GM19023 (cell line): ENCODE data around the gene CCN5.
"Not testable (repeated sequence)": the region's sequence is repeated elsewhere in the genome, so short reads cannot be mapped to it uniquely, and the experiment has no call there.

ENCODE experiments used
- ATAC-seq: cut with Tn5 transposase; IDR thresholded peaks from one replicate; pipeline ENCODE4 v1.9.1; 2021; ENCODE audit warnings: mild to moderate bottlenecking, moderate library complexity; ENCODE audit not compliant: unreplicated experiment

Gene CCN5

DNA sequence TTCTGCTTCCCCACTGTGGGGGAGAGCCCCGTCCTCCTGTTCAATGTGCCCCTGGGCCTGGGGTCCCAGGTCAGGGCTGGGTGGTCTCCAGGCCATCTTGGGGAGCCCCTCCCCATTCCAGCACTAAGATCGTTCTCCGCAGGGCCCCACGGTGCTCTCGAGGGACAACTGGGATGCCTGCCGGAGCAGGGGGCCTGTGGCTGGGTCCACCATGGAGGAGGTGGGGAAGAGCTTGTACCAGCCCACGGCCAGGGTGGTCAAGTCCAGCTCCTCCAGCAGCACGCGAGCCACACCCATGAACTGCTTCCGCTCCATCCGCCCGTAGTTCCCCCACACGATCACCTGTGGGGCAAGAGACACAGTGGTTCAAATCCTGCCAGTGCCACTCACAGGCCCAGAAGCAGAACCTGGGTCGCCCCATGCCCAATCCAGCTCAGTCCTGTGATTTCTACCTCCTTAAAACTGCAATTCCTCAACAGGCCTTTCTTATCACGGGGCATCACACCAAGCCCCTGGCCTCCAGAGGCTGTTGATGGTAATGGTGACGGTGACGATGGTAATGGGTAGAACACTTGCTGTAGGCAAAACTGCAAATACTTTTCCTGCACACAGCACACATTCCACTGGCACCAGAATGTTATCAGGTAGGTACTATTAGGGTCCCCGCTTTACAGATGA lies 41.0 kb downstream of the CCN5 start:
- ATAC-seq, result no peak

DNA sequence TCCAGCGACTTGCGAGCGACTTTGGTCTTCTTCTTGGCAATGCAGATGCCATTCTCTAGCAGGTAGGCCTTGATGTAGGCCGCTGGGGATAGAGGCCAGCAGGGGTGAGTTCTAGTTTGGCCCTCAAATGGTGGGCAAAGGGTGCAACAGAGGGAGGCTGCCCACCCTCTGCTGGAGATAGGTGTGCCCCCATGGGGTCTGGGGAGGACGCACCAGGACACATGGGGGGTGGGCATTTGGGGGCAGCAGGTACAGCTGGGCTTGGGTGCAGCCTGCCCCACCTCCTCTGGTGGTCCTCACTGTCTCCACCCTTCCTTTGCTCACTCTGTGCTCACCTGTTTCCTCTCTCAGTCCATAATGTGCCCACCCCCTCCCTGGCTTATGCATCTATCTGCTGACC lies 41.8 kb downstream of the CCN5 start:
- no peak for ATAC-seq

DNA sequence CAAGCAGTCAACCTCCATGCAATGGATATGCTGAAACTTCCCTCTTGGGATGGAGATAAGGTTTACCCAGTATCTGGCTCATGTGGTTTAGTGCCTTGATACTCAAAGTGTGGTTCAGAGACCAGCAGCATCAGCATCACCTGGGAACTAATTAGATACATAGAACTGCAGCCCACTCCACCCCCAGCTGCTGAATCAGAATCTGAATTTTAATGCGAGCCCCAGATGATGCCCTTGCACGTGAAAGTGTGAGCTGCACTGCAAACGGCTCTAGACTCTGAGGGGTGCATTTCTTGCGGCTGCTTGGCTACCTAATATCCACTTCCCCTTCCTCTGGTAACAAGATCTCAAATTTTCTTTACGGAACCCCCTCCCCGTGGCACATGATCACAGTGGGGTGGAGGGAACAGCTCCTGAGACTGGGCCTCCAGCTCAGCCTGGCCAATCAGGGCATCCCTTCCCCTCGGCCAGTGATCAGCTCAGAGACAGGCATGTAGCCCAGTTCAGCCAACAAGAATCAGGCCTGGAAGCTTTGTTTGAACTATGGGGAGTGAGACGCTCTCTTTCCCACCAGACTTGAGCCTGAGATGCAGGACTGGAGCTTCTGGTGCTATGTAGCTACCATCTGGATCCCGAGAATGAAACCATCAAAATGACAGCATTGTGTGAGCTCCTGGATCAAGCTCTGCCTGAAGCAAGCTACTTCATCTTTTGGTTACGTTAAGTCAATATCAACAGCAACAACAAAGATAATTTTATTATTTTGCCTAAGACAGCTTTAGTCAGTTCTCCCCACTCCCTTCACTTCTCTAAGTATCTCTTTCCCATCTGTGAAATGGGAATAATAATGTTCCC lies 43.3 kb downstream of the CCN5 start:
- no peak for ATAC-seq

GRCh38 chr20:44759595-44759994 lies 44.4 kb downstream of the CCN5 start:
- no peak for ATAC-seq

DNA sequence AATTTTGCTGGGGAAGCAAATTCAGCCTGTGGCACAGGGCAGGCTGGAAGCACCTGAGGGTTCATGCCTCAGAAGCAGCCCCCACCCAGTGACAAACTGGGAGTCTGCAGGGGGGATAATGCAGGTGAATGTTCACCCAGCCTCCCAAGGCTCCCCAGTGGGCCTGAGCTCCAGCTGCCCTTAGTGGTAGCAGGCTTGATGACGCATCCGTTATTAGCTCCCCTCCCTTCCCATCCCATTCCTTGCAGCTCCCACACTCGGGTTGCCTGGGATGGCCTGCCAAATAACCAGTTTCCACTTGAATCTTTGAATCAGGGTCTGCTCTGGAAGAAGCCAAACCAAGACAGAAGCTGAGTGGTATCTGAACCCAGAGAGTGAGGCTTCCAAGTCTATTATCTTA lies 46.3 kb downstream of the CCN5 start:
- ATAC-seq, result no peak

GRCh38 chr20:44762466-44763140 lies 47.4 kb downstream of the CCN5 start:
- no peak for ATAC-seq

- ATAC-seq, result not testable (repeated sequence)
These were observed 48.6 kb downstream of the CCN5 start for GRCh38 chr20:44763798-44764197.

- ATAC-seq, result no peak
These were observed 49.9 kb downstream of the CCN5 start for GRCh38 chr20:44765091-44765490.

DNA sequence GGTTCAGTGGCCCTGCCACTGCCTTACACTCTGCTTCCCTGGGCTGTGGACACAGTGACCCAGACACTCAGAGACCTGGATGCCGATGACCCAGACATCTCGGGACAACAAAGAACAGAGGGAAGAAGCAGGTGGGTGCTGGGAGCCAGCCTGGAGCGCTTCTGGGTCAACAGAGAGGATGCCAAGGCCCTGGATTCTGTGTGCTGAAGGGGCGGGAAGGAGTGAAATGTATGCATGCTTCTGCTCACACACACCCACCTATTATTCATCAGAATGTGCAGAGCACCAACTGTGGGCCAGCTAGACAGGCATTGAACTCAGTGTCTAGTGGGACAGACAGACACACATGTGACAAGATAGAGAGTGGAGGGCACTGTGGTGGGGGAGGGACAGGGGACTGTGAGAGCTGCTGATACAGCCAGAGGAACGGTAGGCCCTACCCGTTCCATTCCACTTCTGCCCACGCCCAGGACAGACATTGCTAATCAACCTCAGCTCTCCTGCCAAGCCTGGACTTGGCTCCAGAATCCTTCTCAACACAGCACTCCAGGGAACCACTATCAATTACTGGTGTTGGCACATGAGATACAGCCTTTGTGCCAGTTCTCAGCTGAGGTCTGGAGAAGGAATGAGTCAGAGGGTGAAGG lies 50.7 kb downstream of the CCN5 start:
- ATAC-seq, result no peak

GRCh38 chr20:44768256-44768655 lies 53.1 kb downstream of the CCN5 start:
- no peak for ATAC-seq

DNA sequence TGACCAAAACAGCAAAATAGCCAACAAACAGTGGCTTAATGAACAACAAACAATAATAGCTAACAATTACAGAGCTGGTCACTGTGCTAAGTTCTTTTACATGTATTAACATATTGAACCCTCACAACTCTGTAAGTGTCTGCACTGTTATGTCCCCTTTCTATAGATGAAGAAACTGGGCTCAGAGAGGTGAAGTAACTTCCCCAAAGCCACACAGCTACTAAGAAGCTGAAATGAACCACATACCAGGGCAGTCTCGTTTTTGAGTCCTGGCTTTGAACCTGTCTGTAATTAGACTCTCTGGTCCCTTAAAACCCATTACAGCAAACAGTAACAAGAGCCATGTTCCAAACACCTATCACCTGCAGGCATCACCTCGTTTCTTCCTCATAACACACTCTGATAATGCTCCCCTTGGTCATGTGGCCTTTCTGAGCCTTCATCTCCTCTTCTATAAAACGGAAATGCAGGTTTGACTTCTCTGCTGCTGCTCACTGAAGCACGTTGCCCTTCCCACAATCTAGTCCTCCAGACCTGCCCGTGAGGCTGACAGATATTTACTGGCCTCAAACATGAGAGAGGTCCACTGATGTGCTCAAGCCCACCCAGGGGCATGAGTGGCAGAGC lies 53.8 kb downstream of the CCN5 start:
- ATAC-seq, result no peak

DNA sequence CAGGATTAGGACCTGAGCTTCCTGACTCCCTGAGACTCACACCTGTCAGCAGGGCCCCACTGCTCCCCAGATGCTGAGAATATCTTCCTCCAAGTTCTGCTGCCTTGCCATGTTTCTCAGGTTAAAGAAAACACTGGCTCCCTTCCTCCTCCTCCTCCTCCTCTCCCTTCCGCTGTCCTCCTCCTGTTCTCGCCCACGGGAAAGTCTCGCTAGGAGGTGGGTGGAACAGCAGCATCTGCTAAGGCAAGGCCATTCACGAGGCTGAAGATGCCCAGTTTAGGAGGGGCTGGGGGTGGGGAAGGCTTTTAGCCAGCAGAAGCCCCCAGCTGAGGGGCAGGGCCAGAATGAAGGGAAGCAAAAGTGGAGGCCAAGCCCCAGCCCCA lies 54.3 kb downstream of the CCN5 start:
- no peak for ATAC-seq

DNA sequence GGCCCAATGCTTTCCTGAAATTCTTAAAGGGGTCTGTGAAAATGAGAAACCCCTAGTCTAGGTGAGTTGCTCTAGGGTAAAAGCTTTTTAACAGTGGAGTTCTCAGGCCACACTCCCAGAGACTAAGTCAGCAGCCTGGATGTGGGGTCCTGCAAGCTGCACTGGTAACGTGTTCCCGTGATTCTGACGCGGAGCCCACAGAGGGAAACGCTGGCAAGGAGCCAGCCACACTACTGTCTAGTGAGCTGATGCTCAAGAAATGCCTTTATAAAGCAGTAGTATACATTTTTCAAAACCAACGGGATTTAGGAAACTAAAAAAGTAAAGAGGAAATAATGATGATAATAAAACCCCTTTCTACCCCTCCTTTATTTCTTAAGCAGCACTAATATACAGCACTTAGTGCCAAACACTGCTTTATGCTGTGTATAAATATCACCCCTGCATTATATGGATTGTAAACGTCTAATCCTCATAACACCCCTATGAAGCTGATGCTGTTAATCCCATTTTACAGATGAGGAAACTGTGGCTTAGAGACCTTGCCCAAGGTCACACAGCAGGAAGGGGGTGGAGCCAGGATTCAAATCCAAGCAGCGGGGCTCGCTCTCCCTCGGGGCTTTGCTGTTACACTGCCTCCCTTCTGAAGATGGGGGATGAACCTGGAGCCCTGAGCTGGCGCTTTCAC lies 55.5 kb downstream of the CCN5 start:
- no peak for ATAC-seq

GRCh38 chr20:44771172-44771535 lies 56.0 kb downstream of the CCN5 start:
- no peak for ATAC-seq

- no peak for ATAC-seq
These were observed 57.5 kb downstream of the CCN5 start for GRCh38 chr20:44772636-44773035.

DNA sequence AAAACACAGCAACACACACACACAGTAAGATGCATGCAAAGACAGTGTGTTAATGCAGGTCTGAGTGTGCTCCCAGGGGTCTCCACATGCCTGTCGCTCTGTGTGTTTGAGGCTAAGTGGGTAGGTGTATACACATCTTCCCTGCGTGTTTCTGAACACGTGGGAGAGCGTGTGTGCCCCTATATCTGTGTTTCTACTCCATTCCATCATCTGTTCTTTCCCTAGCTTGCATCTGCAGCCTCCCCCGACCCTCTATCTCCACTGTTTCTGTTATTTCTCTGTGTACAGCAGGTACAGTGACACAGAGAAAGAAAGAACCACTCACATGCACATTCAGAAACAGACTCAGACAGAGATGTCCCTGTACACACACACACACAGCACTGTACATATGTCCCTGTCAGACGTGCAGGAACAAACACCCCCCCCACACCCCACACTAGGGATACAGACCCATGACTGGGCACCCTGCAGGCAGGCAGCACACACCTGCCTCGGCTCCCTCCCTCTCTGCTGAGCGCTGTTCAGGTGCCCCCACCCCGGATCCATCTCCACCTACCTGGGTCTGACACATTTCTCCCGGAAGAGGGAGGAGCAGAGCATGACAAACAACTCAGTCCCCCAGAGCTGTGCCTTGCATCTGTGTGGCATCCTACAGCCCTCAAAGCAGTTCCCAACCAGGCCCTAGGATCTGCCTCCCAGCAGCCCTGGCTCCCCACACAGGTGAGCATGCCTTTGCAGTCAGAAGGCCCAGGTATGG lies 58.1 kb downstream of the CCN5 start:
- no peak for ATAC-seq

GRCh38 chr20:44776980-44777379 lies 61.8 kb downstream of the CCN5 start:
- no peak for ATAC-seq
